Measurements from ENCODE around the gene PHF13.

DNA sequence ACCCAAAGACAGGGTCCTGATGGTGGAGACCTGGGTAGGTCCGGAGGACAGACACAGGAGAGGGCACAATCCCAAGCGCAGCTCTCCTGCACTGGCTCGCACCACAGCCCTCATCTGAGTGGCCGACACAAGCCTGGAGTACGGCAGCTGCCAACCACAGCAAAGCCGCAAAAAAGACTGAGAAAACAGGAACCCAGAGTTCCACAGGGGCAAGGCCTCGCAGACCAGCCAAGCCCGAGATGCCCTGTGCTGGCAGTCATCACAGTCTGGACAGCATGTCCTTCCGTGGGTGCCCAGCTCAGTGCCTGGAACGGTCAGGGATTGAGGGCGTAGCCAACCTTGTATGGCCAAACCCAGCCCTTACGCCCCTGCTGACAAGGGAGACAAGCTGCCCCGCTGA is 22.3 kb upstream of the PHF13 start:
- no peak for TF ChIP-seq POLR2A (IDR thresholded peaks at IDR 0.05)
- TF ChIP-seq, protein P1, sequence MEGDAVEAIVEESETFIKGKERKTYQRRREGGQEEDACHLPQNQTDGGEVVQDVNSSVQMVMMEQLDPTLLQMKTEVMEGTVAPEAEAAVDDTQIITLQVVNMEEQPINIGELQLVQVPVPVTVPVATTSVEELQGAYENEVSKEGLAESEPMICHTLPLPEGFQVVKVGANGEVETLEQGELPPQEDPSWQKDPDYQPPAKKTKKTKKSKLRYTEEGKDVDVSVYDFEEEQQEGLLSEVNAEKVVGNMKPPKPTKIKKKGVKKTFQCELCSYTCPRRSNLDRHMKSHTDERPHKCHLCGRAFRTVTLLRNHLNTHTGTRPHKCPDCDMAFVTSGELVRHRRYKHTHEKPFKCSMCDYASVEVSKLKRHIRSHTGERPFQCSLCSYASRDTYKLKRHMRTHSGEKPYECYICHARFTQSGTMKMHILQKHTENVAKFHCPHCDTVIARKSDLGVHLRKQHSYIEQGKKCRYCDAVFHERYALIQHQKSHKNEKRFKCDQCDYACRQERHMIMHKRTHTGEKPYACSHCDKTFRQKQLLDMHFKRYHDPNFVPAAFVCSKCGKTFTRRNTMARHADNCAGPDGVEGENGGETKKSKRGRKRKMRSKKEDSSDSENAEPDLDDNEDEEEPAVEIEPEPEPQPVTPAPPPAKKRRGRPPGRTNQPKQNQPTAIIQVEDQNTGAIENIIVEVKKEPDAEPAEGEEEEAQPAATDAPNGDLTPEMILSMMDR (IDR thresholded peaks at IDR 0.05): no peak
- TF ChIP-seq POLR2AphosphoS5 (IDR thresholded peaks at IDR 0.05): no peak
- no peak for TF ChIP-seq EP300 (IDR thresholded peaks at IDR 0.05)
